Immature natural killer cell (primary cell): ENCODE results near the gene GPC1. TPM values are rescaled to one million over a fixed set of nuclear protein-coding genes. Genes with fewer than 3 reads are reported as not detected.
A peak's percentile ranks its signal among the peaks of the same experiment; 100 is the strongest.

Experiments
- DNase-seq, 3 donors: peaks; one replicate each; pipeline ENCODE4 v3.0.0; 2022; ENCODE audit warnings: mixed read lengths in 1 of 3
- H3K27ac Mint-ChIP-seq, 6 donors: one replicate each; pipeline ENCODE4 v1.8.0; 2020; ENCODE audit warnings: mixed read lengths in 6 of 6, mild to moderate bottlenecking in 5 of 6, inconsistent platforms in 4 of 6, moderate library complexity in 3 of 6
- H3K27me3 Mint-ChIP-seq, 3 donors: one replicate each; pipeline ENCODE4 v1.8.0; 2020 to 2021; ENCODE audit warnings: low read depth in 3 of 3, mild to moderate bottlenecking in 3 of 3, mixed read lengths in 3 of 3, moderate library complexity in 3 of 3, inconsistent platforms in 1 of 3
- H3K36me3 Mint-ChIP-seq, 3 donors: one replicate each; pipeline ENCODE4 v1.8.0; 2020; ENCODE audit warnings: mixed read lengths in 3 of 3, inconsistent platforms in 2 of 3, mild to moderate bottlenecking in 2 of 3
- H3K4me1 Mint-ChIP-seq, 2 donors: one replicate each; pipeline ENCODE4 v1.8.0; 2020; ENCODE audit warnings: inconsistent platforms in 2 of 2, mild to moderate bottlenecking in 2 of 2, mixed read lengths in 2 of 2, moderate library complexity in 1 of 2
- H3K4me3 Mint-ChIP-seq, 5 donors: one replicate each; pipeline ENCODE4 v1.8.0; 2020; ENCODE audit warnings: mild to moderate bottlenecking in 5 of 5, mixed read lengths in 5 of 5, inconsistent platforms in 3 of 5, moderate library complexity in 3 of 5
- H3K9me3 Mint-ChIP-seq, 6 donors: one replicate each; pipeline ENCODE4 v1.8.0; 2020; ENCODE audit warnings: mild to moderate bottlenecking in 6 of 6, mixed read lengths in 6 of 6, inconsistent platforms in 4 of 6, moderate library complexity in 3 of 6
- polyA plus RNA-seq, 3 donors: library from polyadenylated mRNA; unstranded; fragments of 300-500 nt; fragmentation: Illumina TruSeq; gene quantifications; one replicate each; pipeline ENCODE4 v1.2.3, GENCODE V29; 2021

GPC1 gene
- polyA plus RNA-seq, 3 donors from 2014 or later, result not detected

DNA sequence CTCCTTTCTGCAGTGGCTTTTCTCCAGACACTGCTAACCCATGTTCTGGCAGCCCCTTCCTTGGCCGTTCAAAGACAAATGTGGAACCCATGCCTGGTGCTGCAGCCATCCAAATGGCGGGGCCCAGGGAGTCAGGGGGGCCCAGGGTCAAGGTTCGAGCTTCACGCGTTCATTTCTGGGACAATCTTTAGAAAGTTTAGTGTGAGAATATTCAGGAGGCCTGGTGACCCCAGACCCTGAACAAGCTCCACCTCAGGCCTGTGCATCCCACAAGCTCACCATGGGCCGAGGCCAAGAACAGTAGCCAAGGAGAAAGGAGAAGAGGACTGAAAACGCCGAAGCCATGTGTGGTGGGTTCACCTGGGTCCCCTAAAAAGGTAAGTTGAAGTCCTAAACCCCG is 67.9 kb downstream of the GPC1 start:
- Mint-ChIP-seq H3K27me3 (peaks cover 0 to 1% (median 0%) of the 10 kb centered on the region in 3 donors), H3K27ac (no peak overlapping the region), H3K4me1 (no peaks in the 10 kb centered on the region), H3K9me3 (peaks cover 0 to 2% (median 0%) of the 10 kb centered on the region in 6 donors), H3K36me3 (peaks cover 0 to 8% (median 7%) of the 10 kb centered on the region in 3 donors), H3K4me3 (no peak overlapping the region)
- no peak for DNase-seq

DNA sequence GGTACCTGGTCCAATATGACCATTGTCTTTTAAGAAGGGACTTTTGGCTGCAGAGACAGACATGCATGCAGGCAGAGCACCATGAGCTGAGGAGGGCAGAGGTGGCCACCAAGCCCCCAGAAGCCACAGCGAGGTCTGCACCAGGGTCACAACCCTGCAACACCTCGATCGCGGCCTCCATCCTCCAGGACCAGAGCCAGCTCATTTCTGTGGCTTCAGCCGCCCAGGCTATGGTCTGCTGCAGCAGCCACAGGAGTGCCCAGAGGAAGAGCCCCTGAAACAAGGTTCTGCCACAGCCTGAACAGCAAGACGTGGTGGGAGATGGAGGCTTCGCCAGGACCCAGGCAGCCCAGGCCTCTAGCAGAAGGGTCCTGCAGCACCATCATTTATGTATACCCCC is 68.4 kb downstream of the GPC1 start:
- Mint-ChIP-seq H3K4me3 (no peak overlapping the region), H3K4me1 (no peaks in the 10 kb centered on the region), H3K27me3 (peaks cover 0 to 1% (median 0%) of the 10 kb centered on the region in 3 donors), H3K27ac (no peak overlapping the region), H3K36me3 (peaks cover 0 to 11% (median 4%) of the 10 kb centered on the region in 3 donors), H3K9me3 (peaks cover 0 to 2% (median 0%) of the 10 kb centered on the region in 6 donors)
- DNase-seq, result no peak

DNA sequence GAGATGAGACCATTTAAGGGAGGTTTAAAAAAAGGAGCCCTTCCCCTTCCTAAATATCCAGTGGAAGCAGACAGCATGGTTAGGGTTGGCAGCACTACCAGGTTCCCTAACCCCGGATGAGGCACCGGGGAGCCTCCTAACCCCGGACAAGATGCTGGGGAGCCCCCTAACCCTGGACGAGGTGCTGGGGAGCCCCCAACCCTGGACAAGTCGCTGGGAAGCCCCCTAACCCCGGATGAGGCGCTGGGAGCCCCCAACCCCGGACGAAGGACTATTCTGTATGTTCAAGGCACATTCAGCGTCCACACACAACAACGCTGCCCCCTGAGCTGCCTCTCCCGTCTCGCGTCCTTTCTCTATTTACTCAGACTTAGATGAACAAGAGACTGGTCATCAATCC is 70.4 kb downstream of the GPC1 start:
- peaks cover 0 to 2% (median 0%) of the 10 kb centered on the region in 6 donors for H3K9me3 Mint-ChIP-seq
- H3K4me3 Mint-ChIP-seq, result no peak overlapping the region
- H3K27ac Mint-ChIP-seq, result no peak overlapping the region
- peaks cover 0 to 1% (median 0%) of the 10 kb centered on the region in 3 donors for H3K27me3 Mint-ChIP-seq
- peaks cover 0 to 11% (median 0%) of the 10 kb centered on the region in 3 donors for H3K36me3 Mint-ChIP-seq
- DNase-seq, result no peak
- H3K4me1 Mint-ChIP-seq, result no peaks in the 10 kb centered on the region

DNA sequence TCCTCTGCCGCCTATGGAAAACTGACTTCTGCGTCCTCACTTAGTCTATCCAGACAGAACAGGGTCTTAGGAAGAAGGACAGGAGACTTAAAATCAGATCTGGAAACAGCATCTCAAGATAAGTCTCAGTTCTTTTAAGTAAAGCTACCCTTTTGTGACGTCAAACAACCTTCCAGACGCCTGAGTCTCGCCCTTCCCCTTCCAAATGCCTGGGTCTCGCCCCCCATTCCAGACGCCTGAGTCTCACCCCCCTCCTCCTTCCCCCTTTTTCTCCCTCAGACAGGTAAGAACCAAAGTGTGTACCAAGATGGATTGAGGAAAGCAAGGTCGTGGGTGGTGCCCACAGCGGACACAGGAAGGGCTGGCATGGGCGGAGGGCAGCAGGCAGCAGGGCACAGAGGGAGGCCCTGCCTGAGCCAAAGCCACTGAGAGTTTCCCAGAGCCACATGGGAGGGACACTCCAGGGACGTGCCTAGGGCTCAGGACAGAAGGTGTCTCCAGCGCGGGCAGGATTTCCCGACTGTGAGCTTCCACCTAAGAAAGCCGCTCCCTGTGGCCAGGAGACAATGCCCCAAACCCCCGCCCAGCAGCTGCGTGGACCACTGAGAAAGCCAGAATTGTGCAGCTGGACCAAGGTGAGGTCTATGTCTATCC is 71.1 kb downstream of the GPC1 start:
- Mint-ChIP-seq H3K4me1 (no peaks in the 10 kb centered on the region), H3K27me3 (peaks cover 0 to 1% (median 0%) of the 10 kb centered on the region in 3 donors), H3K27ac (no peak overlapping the region), H3K9me3 (no peaks in the 10 kb centered on the region), H3K4me3 (no peak overlapping the region), H3K36me3 (peaks cover 0 to 7% (median 0%) of the 10 kb centered on the region in 3 donors)
- DNase-seq, result no peak

DNA sequence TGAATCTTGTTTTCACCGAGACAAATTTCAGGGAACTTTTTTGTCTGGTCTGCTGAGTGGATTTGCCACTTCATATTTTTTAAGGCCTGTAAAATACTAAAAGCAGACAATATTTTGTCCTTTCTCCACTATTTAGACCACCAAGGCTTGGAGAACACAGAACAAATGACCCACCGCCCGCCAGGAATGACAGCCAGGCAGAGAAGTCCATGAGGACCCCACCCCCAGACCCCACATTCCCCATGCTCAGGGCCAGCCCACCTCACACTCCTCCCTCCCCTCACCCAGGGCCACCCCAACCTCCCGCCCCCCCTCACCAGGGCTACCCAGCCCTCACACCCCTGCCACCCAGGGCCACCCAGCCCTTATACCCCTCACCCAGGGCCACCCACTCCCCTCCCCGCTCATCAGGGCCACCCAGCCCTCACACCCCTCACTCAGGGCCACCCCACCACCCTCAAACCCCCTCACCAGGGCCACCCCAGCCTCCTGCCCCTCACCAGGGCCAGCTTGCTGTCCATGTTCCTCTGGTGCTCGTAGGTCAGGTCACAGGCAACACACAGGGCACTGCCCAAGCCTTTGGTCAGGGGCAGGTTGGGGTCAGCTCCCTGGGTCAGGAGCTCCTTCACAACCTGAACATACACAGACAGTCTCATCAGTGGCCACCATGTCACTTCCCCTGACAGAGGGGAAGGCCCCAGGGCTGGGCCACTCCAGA is 71.8 kb downstream of the GPC1 start:
- Mint-ChIP-seq H3K27me3 (no peaks in the 10 kb centered on the region), H3K9me3 (no peaks in the 10 kb centered on the region)

DNA sequence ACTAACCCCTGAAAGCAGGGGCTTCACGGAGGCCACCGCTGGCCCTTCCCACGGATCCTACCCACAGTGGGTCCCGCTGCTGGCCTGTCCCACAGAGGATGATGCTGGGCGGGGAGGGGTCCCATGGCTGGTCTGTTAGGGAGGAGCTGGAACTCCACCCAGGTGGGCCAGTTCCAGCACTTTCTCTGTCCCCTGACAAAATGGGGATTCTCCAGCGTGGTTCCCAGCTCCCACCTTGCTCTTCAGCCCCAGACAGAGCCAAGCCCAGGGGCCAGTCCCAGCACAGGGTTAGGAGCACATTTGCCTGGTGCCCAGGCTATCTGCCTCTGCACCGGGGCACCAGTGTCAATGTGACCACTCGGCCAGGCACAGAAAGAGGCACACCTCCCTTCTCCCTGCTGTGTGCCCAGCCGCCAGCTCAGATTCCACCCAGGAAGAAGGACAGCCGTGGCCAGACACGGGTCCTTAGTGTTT is 72.4 kb downstream of the GPC1 start:
- DNase-seq, result no peak
- no peaks in the 10 kb centered on the region for H3K4me1 Mint-ChIP-seq
- H3K36me3 Mint-ChIP-seq, result peaks cover 0 to 7% (median 4%) of the 10 kb centered on the region in 3 donors
- no peak overlapping the region for H3K27ac Mint-ChIP-seq
- H3K27me3 Mint-ChIP-seq, result no peaks in the 10 kb centered on the region
- no peaks in the 10 kb centered on the region for H3K9me3 Mint-ChIP-seq
- no peak overlapping the region for H3K4me3 Mint-ChIP-seq

More for the DNA sequence above, 71.8 kb downstream of the GPC1 start:
- H3K27ac Mint-ChIP-seq, result no peak overlapping the region
- H3K36me3 Mint-ChIP-seq, result peaks cover 0 to 7% (median 2%) of the 10 kb centered on the region in 3 donors
- H3K4me3 Mint-ChIP-seq, result no peak overlapping the region
- DNase-seq, result no peak
- no peaks in the 10 kb centered on the region for H3K4me1 Mint-ChIP-seq

DNA sequence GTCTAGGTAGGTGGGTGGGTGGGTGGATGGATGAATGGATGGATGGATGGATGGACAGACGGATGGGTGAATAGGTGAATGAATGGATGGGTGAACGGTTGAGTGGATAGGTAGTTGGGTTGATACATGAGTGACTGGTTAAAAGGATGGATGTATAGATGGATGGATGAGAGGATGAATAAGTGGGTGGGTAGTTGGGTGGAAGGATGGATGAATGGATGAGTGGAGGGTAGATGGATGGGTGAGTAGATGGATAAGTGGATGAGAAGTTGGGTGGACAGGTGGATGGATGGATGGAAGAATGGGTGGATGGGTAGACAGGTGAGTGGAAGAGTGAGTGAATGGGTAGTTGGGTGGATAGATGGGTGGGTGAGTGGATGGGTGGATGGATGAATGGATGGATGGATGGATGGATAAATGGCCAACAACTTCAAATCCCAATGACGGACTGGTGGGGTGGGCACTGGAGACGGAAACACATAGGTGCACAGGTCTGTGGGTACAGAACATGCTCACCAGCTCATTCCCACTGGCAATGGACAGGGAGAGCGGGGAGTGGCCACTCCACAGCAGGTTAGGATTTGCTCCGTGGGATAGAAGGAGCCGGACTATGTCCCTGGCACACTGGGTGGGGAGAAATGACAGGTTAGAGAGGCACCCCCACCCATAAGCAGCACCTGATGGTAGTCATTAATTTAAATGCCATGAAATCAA is 73.5 kb downstream of the GPC1 start:
- Mint-ChIP-seq H3K9me3 (no peaks in the 10 kb centered on the region), H3K4me3 (no peak overlapping the region), H3K36me3 (peaks cover 0 to 9% (median 4%) of the 10 kb centered on the region in 3 donors), H3K27ac (peak overlapping the region in 2 of 6 donors; percentile 4 to 51), H3K27me3 (no peaks in the 10 kb centered on the region), H3K4me1 (peaks cover 7 to 8% of the 10 kb centered on the region in 2 donors)
- DNase-seq, result no peak

DNA sequence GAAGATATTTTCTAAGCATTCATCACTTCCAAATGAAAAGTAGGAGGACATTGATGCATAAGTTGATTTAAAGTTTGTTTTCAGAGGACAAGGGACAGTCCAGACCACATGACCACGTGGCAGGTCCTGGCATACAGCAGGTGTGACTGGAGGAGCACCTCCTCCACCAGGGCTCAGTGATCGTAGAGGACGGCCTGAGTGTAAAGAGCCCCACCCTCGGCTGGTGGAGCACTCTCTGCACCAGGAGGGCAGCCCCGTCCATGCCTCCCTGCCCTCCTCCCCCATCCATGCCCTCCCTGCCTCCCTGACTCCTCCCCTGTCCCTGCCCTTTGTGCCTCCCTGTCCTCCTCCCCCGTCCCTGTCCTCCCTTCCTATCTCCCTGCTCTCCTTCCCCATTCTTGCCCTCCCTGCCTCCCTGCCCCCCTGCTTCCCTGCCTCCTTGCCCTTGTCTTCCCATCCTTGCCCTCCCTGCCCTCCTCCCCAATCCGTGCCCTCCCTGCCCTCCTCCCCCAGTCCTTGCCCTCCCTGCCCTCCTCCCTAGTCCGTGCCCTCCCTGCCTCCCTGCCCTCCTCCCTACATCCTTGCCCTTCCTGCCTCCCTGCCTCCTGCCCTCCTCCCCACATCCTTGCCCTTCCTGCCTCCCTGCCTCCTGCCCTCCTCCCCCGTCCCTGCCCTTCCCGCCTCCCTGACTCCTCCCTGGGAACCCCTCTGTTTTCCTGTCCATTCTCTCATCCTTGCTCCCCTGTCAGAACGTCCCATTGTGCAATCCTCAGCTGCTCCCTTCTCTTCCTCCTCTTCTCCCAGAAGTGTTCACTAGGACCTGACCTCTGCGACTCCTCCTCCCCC is 74.4 kb downstream of the GPC1 start:
- Mint-ChIP-seq H3K27ac (no peak overlapping the region), H3K4me3 (no peak overlapping the region), H3K27me3 (no peaks in the 10 kb centered on the region), H3K4me1 (peaks cover 10 to 12% of the 10 kb centered on the region in 2 donors), H3K36me3 (peaks cover 0 to 11% (median 4%) of the 10 kb centered on the region in 3 donors), H3K9me3 (no peaks in the 10 kb centered on the region)
- DNase-seq, result no peak

DNA sequence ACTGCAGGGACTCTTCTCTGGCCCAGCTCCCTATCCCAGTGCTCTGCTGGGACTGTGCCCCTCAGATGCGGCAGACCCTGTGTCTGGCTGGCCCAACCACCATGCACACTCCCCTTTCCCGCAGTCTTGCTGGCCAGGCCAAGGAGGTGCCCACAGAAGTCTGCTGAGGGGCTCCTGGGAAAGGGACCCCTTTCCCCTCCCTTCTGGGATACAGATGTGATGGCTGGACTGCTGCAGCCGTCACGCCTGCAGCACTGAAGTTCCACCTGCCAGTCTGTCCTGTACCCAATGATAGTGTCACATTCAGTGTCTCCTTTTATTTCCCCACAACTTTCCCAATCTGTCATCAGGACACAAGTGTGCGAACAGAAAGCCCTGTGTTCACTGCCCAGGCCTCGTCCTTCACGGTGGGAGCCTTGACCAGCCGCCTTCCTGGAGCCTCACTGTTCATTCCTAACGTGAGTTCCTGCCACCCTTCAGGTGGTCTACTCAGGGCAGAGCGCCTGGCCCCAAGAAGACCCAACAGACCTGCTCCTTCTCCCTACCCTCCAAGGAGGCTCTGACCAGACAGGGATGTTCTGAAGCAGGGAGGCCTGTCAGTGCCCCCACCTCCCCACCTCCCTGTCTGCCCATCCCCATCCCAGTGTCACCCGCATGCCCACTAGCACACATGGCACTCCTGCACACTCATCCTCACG is 75.2 kb downstream of the GPC1 start:
- peaks cover 0 to 11% (median 4%) of the 10 kb centered on the region in 3 donors for H3K36me3 Mint-ChIP-seq
- no peak overlapping the region for H3K4me3 Mint-ChIP-seq
- H3K27me3 Mint-ChIP-seq, result no peaks in the 10 kb centered on the region
- H3K27ac Mint-ChIP-seq, result no peak overlapping the region
- H3K9me3 Mint-ChIP-seq, result no peaks in the 10 kb centered on the region
- no peak for DNase-seq
- H3K4me1 Mint-ChIP-seq, result peaks cover 10 to 12% of the 10 kb centered on the region in 2 donors

DNA sequence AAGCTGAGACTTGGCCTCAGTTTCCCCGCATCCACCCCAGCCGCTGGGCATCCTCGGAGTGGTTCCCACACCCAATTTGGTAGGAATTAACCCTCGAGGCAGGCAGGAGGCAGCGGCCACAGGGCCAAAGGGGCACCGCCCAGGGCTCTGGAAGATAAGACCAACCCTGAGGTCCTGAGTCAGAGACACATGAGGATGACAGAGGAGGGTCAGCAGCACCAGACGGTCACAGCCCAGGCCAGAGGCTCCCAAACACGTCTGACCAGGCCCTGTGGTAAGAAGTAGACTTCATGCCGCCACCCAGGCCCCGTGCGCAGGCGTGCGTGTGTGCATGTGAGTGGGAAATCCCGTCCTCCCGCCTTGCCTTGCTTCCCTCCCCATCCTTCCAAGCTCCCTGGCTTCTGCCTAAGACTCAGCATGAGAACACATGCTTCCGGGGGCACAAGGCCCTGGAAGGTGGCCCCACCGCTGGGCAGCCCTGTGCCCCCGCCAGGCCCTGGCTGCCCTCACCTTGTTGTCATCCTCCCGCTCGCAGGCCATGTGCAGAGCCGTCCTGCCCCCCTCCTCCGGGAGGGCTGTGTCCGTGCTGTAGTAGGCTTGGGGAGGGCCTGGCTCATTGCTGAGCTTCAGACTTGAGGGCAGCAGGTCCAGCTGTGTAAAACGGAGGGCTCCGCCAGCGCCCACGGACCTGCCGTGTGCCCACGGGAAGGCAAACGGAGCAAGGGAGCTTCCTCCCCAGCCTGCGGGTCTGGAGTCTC is 76.1 kb downstream of the GPC1 start:
- no peaks in the 10 kb centered on the region for H3K9me3 Mint-ChIP-seq
- H3K27me3 Mint-ChIP-seq, result peaks cover 0 to under 1% (median 0%) of the 10 kb centered on the region in 3 donors
- H3K27ac Mint-ChIP-seq, result no peak overlapping the region
- H3K4me1 Mint-ChIP-seq, result peaks cover 10 to 12% of the 10 kb centered on the region in 2 donors
- H3K36me3 Mint-ChIP-seq, result peaks cover 0 to 11% (median 4%) of the 10 kb centered on the region in 3 donors
- DNase-seq, result no peak
- no peak overlapping the region for H3K4me3 Mint-ChIP-seq

DNA sequence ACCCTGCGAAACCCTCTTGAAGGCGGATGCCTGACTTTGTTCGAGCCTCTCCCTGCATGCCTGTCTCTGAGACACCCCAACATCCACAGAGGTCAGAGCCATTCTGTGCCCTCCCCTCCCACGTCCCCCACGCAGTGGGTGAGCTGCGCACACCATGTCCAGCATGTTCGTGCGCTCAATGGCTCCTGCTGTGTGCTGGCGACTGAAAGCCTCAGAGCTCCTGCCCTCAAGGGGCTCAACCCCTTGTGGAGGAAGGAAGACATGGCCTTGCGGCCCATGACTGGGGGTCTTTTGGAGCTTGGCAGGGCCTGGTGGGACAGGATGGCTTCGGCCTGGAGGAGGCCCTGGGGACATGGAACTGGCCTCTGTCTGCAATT is 76.6 kb downstream of the GPC1 start:
- peaks cover 10 to 12% of the 10 kb centered on the region in 2 donors for H3K4me1 Mint-ChIP-seq
- H3K27ac Mint-ChIP-seq, result no peak overlapping the region
- DNase-seq, result no peak
- H3K4me3 Mint-ChIP-seq, result no peak overlapping the region
- peaks cover 0 to 1% (median 0%) of the 10 kb centered on the region in 3 donors for H3K27me3 Mint-ChIP-seq
- no peaks in the 10 kb centered on the region for H3K9me3 Mint-ChIP-seq
- H3K36me3 Mint-ChIP-seq, result peaks cover 0 to 11% (median 4%) of the 10 kb centered on the region in 3 donors
